ENCODE data around the gene PHETA1.

DNA sequence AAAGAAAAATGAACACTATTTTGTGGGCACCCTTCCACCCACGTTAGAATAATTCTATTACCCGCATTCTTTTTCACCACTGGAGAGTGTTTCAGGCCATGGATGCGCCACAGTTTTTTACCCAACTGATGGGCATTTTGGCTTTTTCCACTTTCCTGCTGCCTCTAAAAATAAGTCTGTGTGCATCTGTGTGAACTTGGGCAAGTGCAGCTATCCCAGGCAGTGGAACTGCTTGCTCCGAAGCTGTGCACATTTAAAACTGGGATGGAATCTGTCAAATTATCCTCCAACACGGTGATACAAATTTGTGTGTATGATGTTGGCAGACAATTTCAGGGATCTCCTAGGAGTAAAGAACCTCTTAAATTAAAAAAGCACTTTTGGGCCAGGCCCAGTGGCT lies 31.5 kb downstream of the PHETA1 start:
- TF ChIP-seq, protein P1, sequence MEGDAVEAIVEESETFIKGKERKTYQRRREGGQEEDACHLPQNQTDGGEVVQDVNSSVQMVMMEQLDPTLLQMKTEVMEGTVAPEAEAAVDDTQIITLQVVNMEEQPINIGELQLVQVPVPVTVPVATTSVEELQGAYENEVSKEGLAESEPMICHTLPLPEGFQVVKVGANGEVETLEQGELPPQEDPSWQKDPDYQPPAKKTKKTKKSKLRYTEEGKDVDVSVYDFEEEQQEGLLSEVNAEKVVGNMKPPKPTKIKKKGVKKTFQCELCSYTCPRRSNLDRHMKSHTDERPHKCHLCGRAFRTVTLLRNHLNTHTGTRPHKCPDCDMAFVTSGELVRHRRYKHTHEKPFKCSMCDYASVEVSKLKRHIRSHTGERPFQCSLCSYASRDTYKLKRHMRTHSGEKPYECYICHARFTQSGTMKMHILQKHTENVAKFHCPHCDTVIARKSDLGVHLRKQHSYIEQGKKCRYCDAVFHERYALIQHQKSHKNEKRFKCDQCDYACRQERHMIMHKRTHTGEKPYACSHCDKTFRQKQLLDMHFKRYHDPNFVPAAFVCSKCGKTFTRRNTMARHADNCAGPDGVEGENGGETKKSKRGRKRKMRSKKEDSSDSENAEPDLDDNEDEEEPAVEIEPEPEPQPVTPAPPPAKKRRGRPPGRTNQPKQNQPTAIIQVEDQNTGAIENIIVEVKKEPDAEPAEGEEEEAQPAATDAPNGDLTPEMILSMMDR (IDR thresholded peaks at IDR 0.05; ENCODE audit: insufficient read depth, low read depth, low read length) = no peak
- no peak for TF ChIP-seq EZH2 (IDR thresholded peaks at IDR 0.05; ENCODE audit: insufficient read depth, low read length)
